Measurements from ENCODE around the gene ZNF76. TPM values are rescaled to one million over a fixed set of nuclear protein-coding genes. Genes with fewer than 3 reads are reported as not detected.

Gene ZNF76
- total and polyA plus RNA-seq, 2 of the 8 experiments (the other 6 are each of a cell fraction or from before 2014, with no cell fraction given) = 17.9 to 23.9 TPM

DNA sequence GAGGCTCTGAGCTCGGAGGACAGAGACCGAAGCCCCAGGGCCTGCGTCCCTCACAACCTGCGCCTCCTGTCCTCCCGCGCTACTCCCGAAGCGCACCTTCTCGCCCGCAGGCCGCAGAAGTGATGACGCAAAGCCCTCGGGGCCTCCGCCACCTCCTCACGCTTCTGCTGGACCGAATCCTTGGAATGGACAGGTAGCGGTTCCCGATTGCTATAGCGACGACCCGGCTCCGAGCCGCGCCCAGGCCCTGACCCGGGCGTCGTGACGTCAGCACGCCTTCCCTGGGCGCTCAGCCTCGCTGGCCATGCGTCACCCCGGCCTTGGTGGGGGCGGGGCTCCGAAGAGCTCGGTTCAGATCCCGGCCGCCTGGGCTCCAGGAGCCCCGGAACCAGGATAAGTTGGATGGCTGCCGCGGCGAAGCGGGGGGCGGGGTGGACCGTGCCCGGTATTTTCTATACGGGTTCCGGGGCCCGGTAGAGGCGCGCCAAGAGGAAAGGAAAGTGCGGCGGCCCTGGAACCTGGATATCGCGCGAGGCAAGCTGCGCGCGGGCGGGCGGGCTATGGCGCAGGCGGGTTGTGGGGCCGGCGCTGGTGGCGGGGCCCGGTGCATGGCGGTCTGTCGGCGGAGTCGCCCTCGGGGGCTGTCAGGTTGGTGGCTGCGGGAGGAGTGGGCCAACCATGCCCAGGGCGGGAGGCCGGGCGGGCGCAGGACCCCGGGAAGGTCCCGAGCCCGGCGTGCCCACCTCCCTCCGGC lies at the start of gene ZNF76 (continued):
- TF ChIP-seq SRF (IDR thresholded peaks at IDR 0.05; ENCODE audit: low read depth, low read length) (peak; percentile 84), TEAD4 (IDR thresholded peaks at IDR 0.05; ENCODE audit: low read depth, low read length) (peak; percentile 60; the same call in 1 of the 2 replicates), RNF2 (IDR thresholded peaks at IDR 0.05; ENCODE audit: borderline replicate concordance, low read depth, low read length, missing control alignments, poor library complexity, severe bottlenecking) (no peak), JUND (IDR thresholded peaks at IDR 0.05; ENCODE audit: low read length) (peak; percentile 85), POLR2A (IDR thresholded peaks at IDR 0.05; ENCODE audit: control extremely low read depth in 1 of 2, low read depth in 2 of 2, low read length in 2 of 2) (peak in 1 of 2 experiments; percentile 96; a peak in 2 of 3 replicates), YY1 (IDR thresholded peaks at IDR 0.05; ENCODE audit: low read depth, low read length) (peak; percentile 89), CEBPB (IDR thresholded peaks at IDR 0.05; ENCODE audit: low read depth, low read length) (no peak), KDM5A (IDR thresholded peaks at IDR 0.05; ENCODE audit: low read length) (0 out of 2 replicates have a peak, but pooled peaks have one; percentile 14), TBP (IDR thresholded peaks at IDR 0.05; ENCODE audit: low read depth, low read length) (peak; percentile 17), BCL11A (IDR thresholded peaks at IDR 0.05; ENCODE audit: low read depth in 2 of 2, low read length in 2 of 2) (no peak), EP300 (IDR thresholded peaks at IDR 0.05; ENCODE audit: borderline replicate concordance in 1 of 2, low read depth in 2 of 2, low read length in 2 of 2) (peak in 1 of 2 experiments; percentile 91; a peak in 2 of 3 replicates), EGR1 (IDR thresholded peaks at IDR 0.05; ENCODE audit: borderline replicate concordance, low read depth, low read length) (peak; percentile 61; the same call in 1 of the 2 replicates), KDM1A (IDR thresholded peaks at IDR 0.05; ENCODE audit: borderline replicate concordance, low read length) (peak; percentile 98), CBX5 (IDR thresholded peaks at IDR 0.05; ENCODE audit: low read depth, low read length) (no peak), NRF1 (IDR thresholded peaks at IDR 0.05; ENCODE audit: low read depth, low read length) (0 out of 2 replicates have a peak, but pooled peaks have one; percentile 13), HDAC6 (IDR thresholded peaks at IDR 0.05; ENCODE audit: low read depth, low read length) (no peak), SIRT6 (IDR thresholded peaks at IDR 0.05; ENCODE audit: low read length) (no peak), TAF1 (IDR thresholded peaks at IDR 0.05; ENCODE audit: low read depth, low read length) (peak; percentile 48), RBBP5 (IDR thresholded peaks at IDR 0.05; ENCODE audit: borderline replicate concordance, low read depth, low read length) (peak; percentile 95), SP1 (IDR thresholded peaks at IDR 0.05; ENCODE audit: low read depth, low read length) (peak; percentile 73)
- TF ChIP-seq, protein P1, sequence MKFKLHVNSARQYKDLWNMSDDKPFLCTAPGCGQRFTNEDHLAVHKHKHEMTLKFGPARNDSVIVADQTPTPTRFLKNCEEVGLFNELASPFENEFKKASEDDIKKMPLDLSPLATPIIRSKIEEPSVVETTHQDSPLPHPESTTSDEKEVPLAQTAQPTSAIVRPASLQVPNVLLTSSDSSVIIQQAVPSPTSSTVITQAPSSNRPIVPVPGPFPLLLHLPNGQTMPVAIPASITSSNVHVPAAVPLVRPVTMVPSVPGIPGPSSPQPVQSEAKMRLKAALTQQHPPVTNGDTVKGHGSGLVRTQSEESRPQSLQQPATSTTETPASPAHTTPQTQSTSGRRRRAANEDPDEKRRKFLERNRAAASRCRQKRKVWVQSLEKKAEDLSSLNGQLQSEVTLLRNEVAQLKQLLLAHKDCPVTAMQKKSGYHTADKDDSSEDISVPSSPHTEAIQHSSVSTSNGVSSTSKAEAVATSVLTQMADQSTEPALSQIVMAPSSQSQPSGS (IDR thresholded peaks at IDR 0.05; ENCODE audit: low read length) = no peak
- TF ChIP-seq, protein P2, sequence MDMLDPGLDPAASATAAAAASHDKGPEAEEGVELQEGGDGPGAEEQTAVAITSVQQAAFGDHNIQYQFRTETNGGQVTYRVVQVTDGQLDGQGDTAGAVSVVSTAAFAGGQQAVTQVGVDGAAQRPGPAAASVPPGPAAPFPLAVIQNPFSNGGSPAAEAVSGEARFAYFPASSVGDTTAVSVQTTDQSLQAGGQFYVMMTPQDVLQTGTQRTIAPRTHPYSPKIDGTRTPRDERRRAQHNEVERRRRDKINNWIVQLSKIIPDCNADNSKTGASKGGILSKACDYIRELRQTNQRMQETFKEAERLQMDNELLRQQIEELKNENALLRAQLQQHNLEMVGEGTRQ (IDR thresholded peaks at IDR 0.05; ENCODE audit: low read length) = no peak
